NCI-H2196 (cell line): ENCODE data around the gene PAQR5.
"Not testable (repeated sequence)": the region's sequence is repeated elsewhere in the genome, so short reads cannot be mapped to it uniquely, and the experiment has no call there.

Source experiments
- DNase-seq: peaks from one replicate; lab custom pipeline; 2025; ENCODE audit not compliant: unreplicated experiment; lab: John Stamatoyannopoulos, UW

Gene PAQR5

GRCh38 chr15:69314736-69315135 lies 16.0 kb downstream of the PAQR5 start:
- DNase-seq: no peak

GRCh38 chr15:69315402-69316110 lies 16.8 kb downstream of the PAQR5 start:
- no peak for DNase-seq

- DNase-seq: no peak
Measured at GRCh38 chr15:69316291-69316690, 17.6 kb downstream of the PAQR5 start.

- DNase-seq: no peak
Measured at GRCh38 chr15:69317392-69317841, 18.7 kb downstream of the PAQR5 start.

- DNase-seq: no peak
Measured at GRCh38 chr15:69318033-69318432, 19.3 kb downstream of the PAQR5 start.

GRCh38 chr15:69319384-69320375 lies 21.0 kb downstream of the PAQR5 start:
- no peak for DNase-seq

- DNase-seq: no peak
Measured at GRCh38 chr15:69320977-69321554, 22.4 kb downstream of the PAQR5 start.

GRCh38 chr15:69323893-69324430 lies 25.2 kb downstream of the PAQR5 start:
- no peak for DNase-seq

- no peak for DNase-seq
Measured at GRCh38 chr15:69324565-69324964, 25.9 kb downstream of the PAQR5 start.

- DNase-seq: no peak
Measured at GRCh38 chr15:69325456-69325971, 26.8 kb downstream of the PAQR5 start.

GRCh38 chr15:69328080-69328479 lies 29.4 kb downstream of the PAQR5 start:
- no peak for DNase-seq

GRCh38 chr15:69328739-69329138 lies 30.0 kb downstream of the PAQR5 start:
- no peak for DNase-seq

- no peak for DNase-seq
Measured at GRCh38 chr15:69337138-69337537, 38.4 kb downstream of the PAQR5 start.

- no peak for DNase-seq
Measured at GRCh38 chr15:69338535-69339213, 40.0 kb downstream of the PAQR5 start.

- not testable (repeated sequence) for DNase-seq
Measured at GRCh38 chr15:69339214-69339543, 40.5 kb downstream of the PAQR5 start.

- no peak for DNase-seq
Measured at GRCh38 chr15:69340243-69340900, 41.7 kb downstream of the PAQR5 start.

GRCh38 chr15:69341356-69341755 lies 42.6 kb downstream of the PAQR5 start:
- no peak for DNase-seq

GRCh38 chr15:69342460-69343076 lies 43.9 kb downstream of the PAQR5 start:
- DNase-seq: no peak

- DNase-seq: no peak
Measured at GRCh38 chr15:69343133-69343532, 44.4 kb downstream of the PAQR5 start.

- no peak for DNase-seq
Measured at GRCh38 chr15:69344238-69344637, 45.5 kb downstream of the PAQR5 start.
